Neutrophil (primary cell): ENCODE results near the gene C19orf85.

Source experiments
- H3K27ac ChIP-seq: fragments of 200-600 bp; sonication (generic); 2 replicates; pipeline ENCODE4 v1.5.1; 2016; ENCODE audit warnings: mild to moderate bottlenecking, moderate library complexity
- H3K27me3 ChIP-seq: fragments of 200-600 bp; sonication (generic); 2 replicates; pipeline ENCODE4 v1.6.0; 2016; ENCODE audit warnings: mild to moderate bottlenecking
- H3K36me3 ChIP-seq: fragments of 200-600 bp; sonication (generic); 2 replicates; pipeline ENCODE4 v1.5.1; 2017
- H3K4me1 ChIP-seq, 2 experiments: fragments of 200-600 bp in 1 of 2; sonication (generic) in 1 of 2; 1 replicate in 1 of 2; 2 replicates in 1 of 2; pipeline versions ENCODE4 v1.5.1 to v1.6.1; 2013 to 2016; ENCODE audit warnings: low read depth in 1 of 2, low read length in 1 of 2, mild to moderate bottlenecking in 1 of 2, moderate library complexity in 1 of 2; ENCODE audit not compliant: control insufficient read depth in 1 of 2, insufficient read depth in 1 of 2
- H3K4me3 ChIP-seq, 2 experiments: fragments of 200-600 bp in 1 of 2; sonication (generic) in 1 of 2; 1 replicate in 1 of 2; 2 replicates in 1 of 2; pipeline ENCODE4 v1.5.1; 2013 to 2016; ENCODE audit warnings: low read depth in 1 of 2, low read length in 1 of 2, mild to moderate bottlenecking in 1 of 2, moderate library complexity in 1 of 2
- H3K9me3 ChIP-seq: fragments of 200-600 bp; sonication (generic); 2 replicates; pipeline ENCODE4 v1.5.1; 2016
- CTCF ChIP-seq: fragments of 200-600 bp; sonication (generic); IDR thresholded peaks from 2 replicates; pipeline ENCODE4 v1.5.1; 2016; ENCODE audit warnings: antibody characterized with exemption

C19orf85 gene

GRCh38 chr19:55464662-55465054 is at the start of gene C19orf85:
TSS of gene C19orf85 (minus strand) at chr19:55464751. CDS start at chr19:55464554, 197 bp downstream.
- H3K36me3 ChIP-seq, result no peaks in the 10 kb centered on the region
- no peak within 1 kb of the TSS for H3K4me3 ChIP-seq
- H3K9me3 ChIP-seq, result no peaks in the 10 kb centered on the region
- H3K27ac ChIP-seq, result no peak within 1 kb of the TSS
- TF ChIP-seq CTCF, result no peak
- peaks cover 21% of the 10 kb centered on the region for H3K27me3 ChIP-seq
- H3K4me1 ChIP-seq, result peaks cover 12 to 21% of the 10 kb centered on the region in 2 experiments

- no peak for TF ChIP-seq CTCF
- H3K36me3 ChIP-seq, result no peaks in the 10 kb centered on the region
- H3K4me1 ChIP-seq, result peaks cover 7 to 11% of the 10 kb centered on the region in 2 experiments
- H3K9me3 ChIP-seq, result no peaks in the 10 kb centered on the region
- H3K4me3 ChIP-seq, result no peak overlapping the region
- H3K27me3 ChIP-seq, result peaks cover 33% of the 10 kb centered on the region
- no peak overlapping the region for H3K27ac ChIP-seq
Observed at GRCh38 chr19:55508120-55508519, 43.6 kb upstream of the C19orf85 start.

GRCh38 chr19:55504981-55505380 is 40.4 kb upstream of the C19orf85 start:
- peaks cover 24% of the 10 kb centered on the region for H3K27me3 ChIP-seq
- no peak overlapping the region for H3K27ac ChIP-seq
- H3K4me1 ChIP-seq, result peaks cover 7 to 11% of the 10 kb centered on the region in 2 experiments
- no peaks in the 10 kb centered on the region for H3K36me3 ChIP-seq
- no peaks in the 10 kb centered on the region for H3K9me3 ChIP-seq
- no peak overlapping the region for H3K4me3 ChIP-seq
- TF ChIP-seq CTCF, result no peak

GRCh38 chr19:55504252-55504603 is 39.7 kb upstream of the C19orf85 start:
- no peaks in the 10 kb centered on the region for H3K9me3 ChIP-seq
- H3K4me3 ChIP-seq, result peak overlapping the region; percentile 54 to 67
- peaks cover 21% of the 10 kb centered on the region for H3K27me3 ChIP-seq
- H3K4me1 ChIP-seq, result peaks cover 7 to 11% of the 10 kb centered on the region in 2 experiments
- H3K36me3 ChIP-seq, result no peaks in the 10 kb centered on the region
- no peak for TF ChIP-seq CTCF
- H3K27ac ChIP-seq, result no peak overlapping the region

GRCh38 chr19:55503502-55504251 is 39.1 kb upstream of the C19orf85 start:
- Histone ChIP-seq H3K36me3 (no peaks in the 10 kb centered on the region), H3K9me3 (no peaks in the 10 kb centered on the region), H3K27me3 (peaks cover 17% of the 10 kb centered on the region), H3K4me1 (peaks cover 7 to 11% of the 10 kb centered on the region in 2 experiments), H3K27ac (no peak overlapping the region), H3K4me3 (peak overlapping the region; percentile 54 to 67)
- peak; percentile 93 for TF ChIP-seq CTCF
